ENCODE measurements around the gene DDHD1.
"Not testable (repeated sequence)": the region's sequence is repeated elsewhere in the genome, so short reads cannot be mapped to it uniquely, and the experiment has no call there.

The DDHD1 gene

DNA sequence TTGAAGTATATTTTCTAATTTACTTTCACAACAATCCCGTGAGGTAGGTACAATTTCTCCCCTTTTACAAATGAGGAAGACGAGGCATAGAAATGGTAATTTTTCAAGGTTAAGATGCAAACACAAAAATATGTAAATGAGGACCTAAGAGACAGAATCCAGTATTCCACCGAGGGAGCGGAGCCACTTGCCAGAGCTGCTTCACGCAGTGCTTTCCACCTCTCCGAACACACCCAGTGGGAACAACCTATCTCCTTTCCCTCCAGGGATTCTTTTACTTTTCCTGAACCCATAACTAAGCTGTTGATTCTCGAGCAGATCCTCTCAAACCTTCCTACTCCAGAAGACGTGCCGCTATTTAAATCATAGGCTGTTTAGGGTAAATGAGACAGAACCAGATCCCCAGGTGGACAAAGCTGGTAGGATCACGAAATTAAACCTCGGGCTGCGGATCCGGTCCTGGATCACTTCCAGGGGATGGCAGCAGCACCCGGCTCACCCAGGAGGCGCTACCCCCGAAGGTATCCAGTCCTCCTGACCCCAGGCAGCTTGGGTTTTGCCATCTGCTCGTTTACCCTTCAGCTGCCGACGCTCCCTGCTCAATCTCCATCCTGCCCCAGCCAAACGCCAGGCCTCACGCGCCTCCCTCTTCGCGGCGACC lies 1.5 kb downstream of the DDHD1 start:
- DNase-seq = peak; percentile 24

DNA sequence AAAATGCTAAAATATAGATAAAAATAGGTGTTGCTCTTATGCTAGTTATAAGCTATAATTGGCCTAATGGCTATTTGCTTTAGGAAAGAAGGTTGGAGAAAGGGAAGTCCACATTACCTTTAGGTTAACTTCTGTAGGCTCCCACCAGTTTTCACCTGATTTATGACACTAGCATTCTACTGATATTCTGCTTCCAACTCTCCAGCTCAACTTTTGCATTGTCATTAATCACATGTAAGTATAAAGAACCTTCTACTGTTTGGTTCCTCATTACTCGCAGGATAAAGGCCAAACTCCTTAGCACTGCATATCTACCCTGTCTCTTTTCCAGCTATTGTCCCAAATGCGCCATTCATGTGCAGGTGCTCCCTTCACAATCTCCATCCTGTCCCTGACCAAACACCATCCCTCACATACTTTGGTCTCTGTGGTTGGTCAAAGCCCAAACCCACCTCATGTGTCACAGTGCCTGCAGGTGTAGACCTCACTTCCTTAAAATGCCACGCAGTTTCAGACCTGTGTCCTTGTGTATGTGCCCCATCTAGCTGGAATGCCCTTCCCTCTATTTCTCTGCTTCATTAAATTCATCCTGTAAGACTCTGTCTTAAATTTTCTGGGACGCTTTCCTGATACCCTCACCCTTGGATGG lies 3.3 kb downstream of the DDHD1 start:
- no peak for DNase-seq

DNA sequence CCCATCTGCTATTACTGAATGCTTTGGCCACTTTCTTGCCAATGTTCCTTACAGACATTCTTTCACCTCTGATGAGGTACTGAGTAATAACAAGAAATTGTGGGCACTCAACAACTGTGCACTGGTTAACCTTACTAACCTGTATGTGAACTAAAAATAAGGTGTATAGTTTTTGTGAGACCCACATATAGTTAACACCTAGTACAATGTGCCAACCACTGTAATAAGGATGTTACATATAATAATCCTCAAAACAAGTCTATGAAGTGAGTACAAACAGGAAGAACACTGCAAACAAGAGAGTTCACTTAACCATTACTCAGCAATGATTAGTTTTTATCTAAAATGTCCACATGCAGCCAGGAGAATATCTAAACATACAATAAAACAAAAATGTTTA lies 4.5 kb downstream of the DDHD1 start:
- DNase-seq = no peak

DNA sequence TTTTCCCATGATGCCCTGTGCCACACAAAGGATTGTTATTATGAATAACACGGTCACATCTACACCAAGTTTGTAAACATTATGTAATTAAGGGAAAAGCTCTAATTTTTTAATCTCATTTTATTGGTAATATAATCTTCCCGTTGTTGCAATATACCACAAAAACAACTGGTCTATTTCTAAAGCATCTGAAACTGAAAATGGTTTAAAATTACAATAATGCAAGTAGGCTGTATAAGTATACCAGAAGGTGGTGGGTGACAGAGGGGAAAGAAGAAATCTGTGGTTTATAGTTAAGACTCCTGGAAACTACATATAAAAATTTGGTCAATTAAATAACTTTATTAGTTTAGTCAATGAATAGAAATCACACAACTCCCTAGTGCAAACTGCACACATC lies 5.2 kb downstream of the DDHD1 start:
- no peak for DNase-seq

DNA sequence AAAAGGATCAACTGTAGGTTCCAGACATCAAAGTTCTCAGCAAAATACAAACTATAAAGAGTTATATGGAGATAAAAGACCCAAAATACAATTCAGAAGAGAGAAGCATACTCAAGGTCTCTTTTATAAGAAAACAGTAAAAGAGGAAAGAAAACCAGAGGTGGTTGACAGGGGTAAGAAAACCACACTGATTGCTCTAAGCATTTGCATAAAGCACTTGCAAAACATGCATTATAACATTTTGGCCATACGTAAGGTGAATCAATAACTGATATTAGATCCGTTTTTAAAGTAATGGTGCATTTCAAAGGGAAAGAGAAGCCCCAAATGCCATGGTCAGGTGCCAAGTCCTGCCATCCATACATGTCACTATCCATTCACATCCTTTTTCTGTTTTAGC lies 5.9 kb downstream of the DDHD1 start:
- no peak for DNase-seq

DNA sequence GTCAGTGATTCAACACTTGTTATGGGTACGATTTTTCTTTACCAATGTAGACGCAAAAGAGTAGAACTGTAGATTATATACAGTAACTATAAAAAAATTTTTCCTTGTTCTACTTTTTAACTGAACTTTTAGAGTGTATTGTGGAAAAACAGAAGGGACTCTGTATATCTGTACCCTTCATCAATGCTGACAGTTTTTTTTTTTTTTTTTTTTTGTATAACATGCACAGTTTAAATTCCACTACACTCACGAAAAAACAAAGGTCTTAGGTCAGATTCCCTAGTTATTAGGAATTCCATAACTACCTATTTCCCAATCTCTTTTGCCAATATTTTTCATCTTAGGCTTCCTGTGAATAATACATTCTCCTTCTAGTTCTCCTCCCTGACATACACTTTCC lies 6.4 kb downstream of the DDHD1 start:
- DNase-seq = no peak

DNA sequence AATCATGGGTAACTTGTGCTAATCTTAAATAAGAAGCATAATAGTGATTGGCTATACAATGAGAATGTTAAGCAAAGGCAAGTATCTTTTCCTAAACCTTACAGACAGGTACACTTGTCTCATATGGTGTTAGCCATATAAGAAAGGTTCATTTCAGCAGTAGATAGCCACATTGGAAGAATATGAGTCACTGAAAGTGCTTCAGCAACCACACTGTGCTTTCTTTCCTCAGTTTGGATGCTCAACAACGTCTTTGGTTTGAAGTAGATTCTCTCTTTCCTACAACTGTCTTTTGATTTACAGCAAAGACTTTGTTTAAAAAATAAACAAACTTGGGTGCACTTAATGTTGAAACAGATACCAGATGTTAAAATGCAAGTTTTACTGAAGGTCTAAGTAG lies 8.9 kb downstream of the DDHD1 start:
- no peak for DNase-seq

DNA sequence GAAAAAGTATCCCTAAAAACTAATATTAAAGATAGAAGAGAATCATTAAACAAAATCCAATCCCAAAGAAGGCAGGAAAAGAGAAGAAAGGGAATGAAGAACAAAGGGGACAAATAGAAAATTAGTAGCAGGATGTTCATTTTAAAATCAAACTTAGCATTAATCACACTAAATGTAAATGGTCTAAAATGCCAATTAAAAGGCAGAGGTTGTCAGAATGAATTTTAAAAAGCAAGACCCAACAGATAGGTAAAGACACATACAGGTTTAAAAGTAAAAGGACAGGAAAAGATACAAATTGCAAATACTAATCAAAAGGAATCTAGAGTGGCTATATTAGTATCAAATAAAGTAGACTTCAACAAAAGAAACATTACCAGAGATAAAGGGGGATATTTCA lies 12.5 kb downstream of the DDHD1 start:
- no peak for DNase-seq

DNA sequence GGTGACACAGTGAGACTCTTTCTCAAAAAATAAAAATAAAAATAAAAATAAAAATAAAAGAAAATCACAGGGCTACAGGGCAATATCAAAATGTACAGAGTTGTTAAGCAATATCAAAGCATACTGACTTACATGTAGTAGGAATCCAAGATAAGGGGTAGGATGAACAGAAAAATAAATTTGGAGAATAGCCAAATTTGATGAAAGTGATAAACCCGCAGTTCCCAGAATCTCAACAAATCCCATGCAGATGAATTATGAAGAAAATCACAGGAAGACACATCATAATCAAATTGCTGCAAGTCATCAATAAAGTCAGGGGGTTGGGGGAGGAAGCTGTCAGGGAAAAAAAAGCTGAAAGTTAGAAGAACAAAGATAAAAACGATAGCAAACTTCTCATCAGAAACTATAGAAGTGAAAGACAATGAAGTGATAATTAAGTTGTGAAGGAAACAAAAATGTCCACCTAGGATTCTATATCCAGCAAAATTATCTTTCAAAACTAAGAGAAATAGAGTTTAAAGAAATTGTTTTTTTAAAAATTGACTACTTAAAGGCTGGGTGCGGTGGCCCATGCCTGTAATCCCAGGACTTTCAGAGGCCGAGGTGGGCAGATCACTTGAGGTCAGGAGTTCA lies 15.4 kb downstream of the DDHD1 start:
- no peak for DNase-seq

DNA sequence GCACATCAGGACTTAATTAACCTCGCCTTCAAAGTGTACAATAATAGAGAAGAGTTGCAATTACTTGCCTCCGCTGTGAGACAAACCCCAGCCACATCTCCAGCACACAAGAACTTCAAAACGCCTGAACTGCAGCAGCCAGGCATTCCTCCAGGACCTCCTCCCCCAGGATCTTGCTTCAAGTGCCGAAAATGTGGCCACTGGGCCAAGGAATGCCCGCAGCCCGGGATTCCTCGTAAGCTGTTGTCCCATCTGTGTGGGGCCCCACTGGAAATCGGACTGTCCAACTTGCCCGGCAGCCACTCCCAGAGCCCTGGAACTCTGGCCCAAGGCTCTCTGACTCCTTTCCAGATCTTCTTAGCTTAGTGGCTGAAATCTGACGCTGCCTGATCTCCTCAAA lies 22.6 kb downstream of the DDHD1 start:
- DNase-seq = not testable (repeated sequence)

DNA sequence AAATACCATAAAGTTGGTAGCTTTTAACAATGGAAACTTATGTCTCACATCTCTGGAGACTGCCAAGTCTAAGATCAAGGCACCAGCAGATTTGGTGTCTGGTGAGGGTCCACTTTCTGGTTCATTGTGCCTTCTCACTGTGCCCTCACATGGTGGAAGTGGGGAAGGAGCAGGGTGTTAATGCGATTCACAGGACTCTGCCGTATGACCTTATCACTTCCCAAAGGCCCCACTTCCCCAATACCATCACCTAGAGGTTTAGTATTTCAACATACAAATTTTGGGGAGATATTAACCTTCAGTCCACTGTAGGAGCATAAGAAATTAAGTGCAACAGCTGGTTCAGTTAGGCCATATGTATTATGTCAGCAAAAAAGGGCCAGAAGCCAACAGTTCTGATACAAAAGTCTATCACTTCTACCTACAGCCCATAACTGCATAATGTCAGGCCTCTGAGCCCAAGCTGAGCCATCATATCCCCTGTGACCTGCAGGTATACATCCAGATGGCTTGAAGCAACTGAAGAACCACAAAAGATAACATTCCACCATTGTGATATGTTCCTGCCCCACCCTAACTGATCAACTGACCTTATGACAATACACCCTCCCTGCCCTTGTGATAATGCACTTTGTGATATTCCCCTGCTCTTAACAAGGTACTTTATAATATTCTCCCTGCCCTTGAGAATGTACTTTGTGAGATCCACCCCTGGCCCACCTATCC lies 24.7 kb downstream of the DDHD1 start:
- no peak for DNase-seq

DNA sequence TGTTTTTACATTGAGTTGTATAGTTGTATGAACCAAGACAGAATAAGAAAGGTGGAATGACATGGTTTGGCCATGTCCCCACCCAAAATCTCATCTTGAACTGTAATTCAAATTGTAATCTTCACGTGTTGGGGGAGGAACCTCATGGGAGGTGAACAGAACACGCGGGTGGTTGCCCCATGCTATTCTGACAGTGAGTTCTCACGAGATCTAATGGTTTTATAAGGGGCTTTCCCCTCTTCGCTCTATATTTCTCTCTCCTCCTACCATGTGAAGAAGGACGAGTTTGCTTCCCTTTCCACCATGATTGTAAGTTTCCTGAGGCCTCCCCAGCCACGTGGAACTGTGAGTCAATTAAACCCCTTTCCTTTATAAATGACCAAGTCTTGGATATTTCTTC lies 25.3 kb downstream of the DDHD1 start:
- DNase-seq = no peak

DNA sequence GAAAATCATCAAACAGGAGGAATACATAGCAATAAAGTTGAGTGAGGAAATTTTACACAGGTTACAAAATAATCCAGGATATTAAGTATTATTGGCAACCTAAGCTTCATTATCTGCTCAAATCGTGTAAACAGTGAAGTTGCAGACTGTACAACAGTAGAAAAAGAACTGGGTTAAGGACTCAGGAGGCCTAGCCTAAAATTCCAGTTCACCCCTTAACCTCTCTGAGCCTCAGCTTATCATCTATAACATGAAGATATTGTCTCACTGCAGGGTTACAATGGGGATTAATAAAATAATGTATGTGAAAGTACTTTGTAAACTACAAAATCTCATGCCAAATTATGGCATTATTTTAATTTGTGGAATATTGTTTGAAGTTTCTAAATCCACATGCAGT lies 26.0 kb downstream of the DDHD1 start:
- no peak for DNase-seq

DNA sequence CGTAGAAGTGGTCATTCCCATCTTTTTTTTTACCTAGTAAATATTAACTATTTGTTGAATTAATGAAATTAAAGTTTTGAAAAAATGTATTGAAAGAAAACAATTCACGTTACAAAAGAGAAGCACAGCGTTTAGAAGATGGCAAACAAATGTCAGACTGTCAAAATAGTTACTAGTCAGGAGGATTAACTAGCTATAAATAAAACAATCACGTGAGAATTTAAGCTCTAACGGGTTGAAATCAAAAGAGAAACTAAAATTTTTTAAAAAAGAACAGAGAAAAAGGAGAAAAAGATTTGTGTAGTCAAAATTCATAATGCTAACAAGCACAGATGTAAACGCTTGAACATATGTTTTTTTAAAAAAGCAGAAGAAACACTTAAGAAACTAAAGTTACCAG lies 26.4 kb downstream of the DDHD1 start:
- no peak for DNase-seq

DNA sequence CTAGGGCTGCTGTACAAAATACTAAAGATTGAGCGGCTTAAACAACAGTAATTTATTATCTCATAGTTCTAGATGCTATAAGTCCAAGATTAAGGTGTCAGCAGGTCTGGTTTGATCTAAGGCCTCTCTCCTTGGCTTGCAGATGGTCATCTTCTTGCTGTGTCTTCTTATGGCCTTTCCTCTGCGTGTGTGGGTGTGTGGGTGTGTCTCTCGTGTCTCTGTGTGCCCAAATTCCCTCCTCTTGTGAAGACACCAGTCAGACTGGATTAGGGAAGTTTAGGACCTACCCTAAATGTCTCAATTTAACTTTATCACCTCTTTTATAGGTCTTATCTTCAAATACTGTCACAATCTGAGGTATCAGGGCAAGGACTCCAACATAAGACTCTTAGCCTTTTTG lies 28.3 kb downstream of the DDHD1 start:
- no peak for DNase-seq

DNA sequence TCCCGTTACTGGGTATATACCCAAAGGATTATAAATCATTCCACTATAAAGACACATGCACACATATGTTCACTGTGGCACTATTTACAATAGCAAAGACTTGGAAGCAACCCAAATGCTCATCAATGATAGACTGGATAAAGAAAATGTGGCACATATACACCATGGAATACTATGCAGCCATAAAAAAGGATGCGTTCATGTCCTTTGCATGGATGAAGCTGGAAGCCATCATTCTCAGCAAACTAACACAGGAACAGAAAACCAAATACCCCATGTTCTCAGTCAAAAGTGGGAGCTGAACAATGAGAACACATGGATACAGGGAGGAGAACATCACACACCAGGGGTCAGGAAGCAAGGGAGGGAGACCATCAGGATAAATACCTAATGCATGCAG lies 31.7 kb downstream of the DDHD1 start:
- not testable (repeated sequence) for DNase-seq

DNA sequence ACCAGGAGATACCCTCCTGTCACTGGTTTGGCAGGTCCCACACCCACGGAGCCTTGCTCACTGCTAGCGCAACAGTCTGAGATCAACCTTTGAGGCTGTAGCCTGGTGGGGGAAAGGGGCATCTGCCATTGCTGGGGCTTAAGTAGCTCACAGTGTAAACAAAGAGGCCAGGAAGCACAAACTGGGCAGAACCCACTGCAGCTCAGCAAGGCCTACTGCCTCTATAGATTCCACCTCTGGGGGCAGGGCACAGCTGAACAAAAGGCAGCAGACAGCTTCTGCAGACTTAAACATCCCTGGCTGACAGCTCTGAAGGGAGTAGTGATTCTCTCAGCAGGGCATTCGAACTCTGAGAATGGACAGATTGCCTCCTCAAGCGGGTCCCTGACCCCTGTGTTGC lies 35.6 kb downstream of the DDHD1 start:
- peak; percentile 36 for DNase-seq

DNA sequence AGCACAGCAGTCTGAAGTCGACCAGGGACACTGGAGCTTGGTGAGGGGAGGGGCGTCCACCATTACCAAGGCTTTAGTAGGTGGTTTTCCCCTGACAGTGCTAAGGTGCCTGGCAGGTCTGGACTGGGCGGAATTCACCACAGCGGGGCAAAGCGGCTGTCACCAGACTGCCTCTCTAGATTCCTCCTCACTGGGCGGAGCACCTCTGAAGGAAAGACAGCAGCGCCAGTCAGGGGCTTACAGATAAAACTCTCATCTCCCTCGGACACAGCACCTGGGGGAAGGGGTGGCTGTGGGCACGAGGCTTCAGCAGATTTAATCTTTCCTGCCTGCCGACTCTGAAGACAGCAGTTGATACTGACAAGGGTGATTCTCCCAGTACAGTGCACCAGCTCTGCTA lies 39.1 kb downstream of the DDHD1 start:
- DNase-seq = no peak

DNA sequence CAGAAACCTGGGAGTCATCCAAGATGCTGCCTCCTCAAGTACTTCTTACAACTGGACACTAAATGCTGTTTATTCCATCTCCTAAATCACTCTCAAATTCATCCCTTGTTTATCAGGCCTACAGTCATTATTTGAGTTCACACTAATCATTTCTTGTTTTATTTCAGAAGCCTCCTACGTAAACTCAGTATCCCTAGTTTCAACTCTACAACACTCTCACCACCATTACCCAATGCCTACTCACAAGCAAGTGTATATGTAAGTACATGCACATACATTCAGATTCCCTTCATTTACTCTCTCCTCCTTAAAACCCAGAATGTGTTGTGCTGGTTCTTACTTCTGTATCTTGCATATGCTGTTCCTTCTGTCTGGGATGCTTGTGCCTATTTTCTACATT lies 43.0 kb downstream of the DDHD1 start:
- DNase-seq = no peak

DNA sequence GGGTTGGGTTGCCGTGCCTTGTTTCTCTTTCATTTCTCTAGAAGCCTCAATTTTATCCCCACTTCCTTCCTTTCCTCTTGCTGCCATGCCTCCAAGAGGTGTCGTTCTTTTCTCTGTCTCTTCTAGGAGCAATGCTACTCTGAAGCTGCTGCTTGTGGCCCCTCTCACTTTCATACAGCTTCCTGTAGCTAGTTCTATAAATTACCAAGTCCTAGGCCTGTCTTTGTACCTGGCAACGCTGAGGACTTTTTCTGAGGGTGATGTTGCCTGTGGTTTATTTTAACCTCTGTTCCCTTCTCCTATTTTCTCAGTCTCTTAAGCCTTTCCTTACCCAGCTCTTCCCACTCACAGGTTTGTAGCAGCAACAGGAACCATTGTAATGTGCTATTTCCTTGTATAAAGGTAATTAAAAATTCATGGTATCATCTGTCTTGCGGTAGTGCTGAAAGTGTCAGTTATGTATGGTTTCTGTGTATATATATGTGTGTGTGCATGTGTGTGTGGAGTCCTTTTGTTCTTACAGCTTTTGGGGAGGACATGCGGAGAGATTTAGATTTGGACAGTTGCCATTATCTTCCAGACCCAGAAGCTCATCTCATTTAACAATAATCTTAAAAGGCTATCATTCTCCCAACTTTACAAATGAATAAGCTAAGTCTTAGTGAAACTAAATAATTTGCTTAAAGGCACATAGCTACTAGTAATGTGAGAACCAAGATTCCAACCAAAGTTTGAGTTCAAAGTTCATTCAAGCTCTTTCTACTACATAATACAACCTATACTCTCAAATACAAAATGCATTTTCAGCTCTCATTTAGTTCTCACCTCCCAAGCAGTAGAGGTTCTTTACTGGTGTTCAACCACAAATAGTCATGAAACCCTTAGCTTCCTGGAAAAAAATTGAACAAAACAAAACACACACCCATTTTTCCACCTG lies 43.8 kb downstream of the DDHD1 start:
- DNase-seq = no peak

DNA sequence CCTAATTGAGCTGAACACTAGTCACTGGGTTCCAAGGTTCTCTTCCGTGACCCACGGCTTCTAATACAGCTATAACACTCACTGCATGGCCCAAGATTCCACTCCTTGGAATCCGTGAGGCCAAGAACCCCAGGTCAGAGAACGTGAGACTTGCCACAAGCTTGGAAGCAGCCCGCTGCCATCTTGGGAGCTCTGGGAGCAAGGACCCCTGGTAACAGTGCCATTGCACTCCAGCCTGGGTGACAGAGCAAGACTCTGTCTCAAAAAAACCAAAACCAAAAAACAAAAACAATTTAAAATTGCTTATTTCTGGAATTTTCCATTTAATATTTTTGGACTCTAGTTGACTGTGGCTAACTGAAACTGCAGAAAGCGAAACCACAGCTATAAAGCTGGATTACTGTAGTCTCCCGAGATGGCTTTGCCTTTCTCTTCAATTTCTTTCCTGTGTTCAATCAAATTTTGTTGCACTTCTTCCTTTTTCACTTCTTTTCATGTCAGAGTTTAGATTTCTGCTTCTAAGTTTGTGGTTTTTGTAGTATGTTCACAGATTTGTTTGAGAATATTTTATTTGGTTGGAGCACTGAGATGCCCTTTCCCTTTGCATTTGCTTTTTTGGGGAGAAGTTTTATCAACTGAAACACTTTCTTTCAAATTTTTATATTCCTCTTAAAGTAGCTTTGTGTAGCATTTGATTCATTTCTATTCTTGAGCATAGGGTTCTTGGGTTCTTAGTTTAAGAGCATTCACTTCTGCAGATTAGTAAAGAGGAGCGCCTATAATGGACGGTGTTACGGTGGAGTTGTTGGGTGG lies 44.6 kb downstream of the DDHD1 start:
- no peak for DNase-seq

DNA sequence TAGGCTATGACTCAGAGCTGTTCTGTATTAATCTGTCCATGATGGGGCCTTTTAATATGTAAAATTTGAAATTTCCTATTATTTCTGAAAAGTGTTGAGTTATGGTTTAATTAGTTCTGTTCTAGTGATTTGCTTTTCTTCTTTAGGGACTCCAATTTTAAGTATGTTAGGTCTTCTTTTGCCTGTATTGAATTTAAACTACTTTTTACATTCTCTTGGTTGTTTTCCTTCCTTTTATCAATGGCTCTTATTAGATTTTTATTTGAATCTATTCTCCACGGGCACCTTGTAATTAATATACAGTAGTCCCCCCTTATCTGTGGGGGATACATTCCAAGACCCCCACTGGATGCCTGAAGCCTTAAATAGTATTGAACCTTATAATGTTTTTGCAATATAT lies 46.4 kb downstream of the DDHD1 start:
- no peak for DNase-seq
